HepG2 (cell line): ENCODE measurements around the gene TIAM2. TPM values are rescaled to one million over a fixed set of nuclear protein-coding genes. Genes with fewer than 3 reads are reported as not detected.

Source experiments
- ATAC-seq: fragments of 200-7000 bp; cut with Tn5 transposase; 3 replicates; pipeline ENCODE4 v1.9.1; 2020; ENCODE audit warnings: mild to moderate bottlenecking, moderate library complexity
- BruUV-seq: library from RNA; stranded (reverse); fragments of 400-500 nt; replicated peaks from 2 replicates; lab custom pipeline; 2021; lab: Mats Ljungman, UMichigan
- CTCF ChIA-PET: fragments of 300-600 bp; formaldehyde crosslinking; extraction: SDS; loops from one replicate; lab custom pipeline; 2021; ENCODE audit warnings: low total read pairs, inconsistent platforms, low intra/inter-chr PET ratio; lab: Yijun Ruan, JAX
- POLR2A ChIA-PET: fragments of 350-600 bp; sonication (Branson Sonifier 250); formaldehyde crosslinking; loops from one replicate; lab custom pipeline; 2020; ENCODE audit warnings: antibody characterized with exemption, inconsistent platforms; lab: Yijun Ruan, JAX
- DNase-seq: peaks from one replicate; pipeline ENCODE4 v3.0.0-alpha.2; 2015; ENCODE audit warnings: low spot score
- FAIRE-seq: peaks from 3 replicates; lab custom pipeline; 2011; peaks lifted over from hg19 to GRCh38; lab: Jason Lieb, UNC
- H2AFZ ChIP-seq: one replicate; pipeline ENCODE4 v1.6.1; 2011; ENCODE audit warnings: low read length, inconsistent platforms
- H3K27ac ChIP-seq: fragments of 300-600 bp; 3 replicates; pipeline ENCODE4 v1.8.0; 2011; ENCODE audit warnings: mixed run types, mild to moderate bottlenecking, mixed read lengths, low read length, inconsistent platforms; ENCODE audit not compliant: insufficient read depth; ENCODE audit errors: extremely low read length
- H3K27me3 ChIP-seq, 2 experiments: fragments of 200-600 bp in 1 of 2; 2 replicates in 1 of 2; 3 replicates in 1 of 2; pipeline versions ENCODE4 v1.6.0 to v1.8.0; 2011; ENCODE audit warnings: low read length in 2 of 2, mild to moderate bottlenecking in 2 of 2, moderate library complexity in 2 of 2, inconsistent platforms in 1 of 2; ENCODE audit not compliant: insufficient read depth in 2 of 2, control insufficient read depth in 1 of 2
- H3K36me3 ChIP-seq, 2 experiments: fragments of 200-600 bp in 1 of 2; replicated peaks in 1 of 2; 2 replicates in 1 of 2; 3 replicates in 1 of 2; pipeline versions ENCODE4 v1.5.1 to v1.8.0; 2011; ENCODE audit warnings: low read length in 2 of 2, inconsistent platforms in 1 of 2; ENCODE audit not compliant: insufficient read depth in 2 of 2, control insufficient read depth in 1 of 2
- H3K4me1 ChIP-seq: 2 replicates; pipeline ENCODE4 v1.5.1; 2012; ENCODE audit warnings: low read length, inconsistent platforms; ENCODE audit not compliant: insufficient read depth
- H3K4me2 ChIP-seq: 2 replicates; pipeline ENCODE4 v1.6.0; 2011; ENCODE audit warnings: low read depth, low read length, inconsistent platforms
- H3K4me3 ChIP-seq, 3 experiments: fragments of 200-600 bp in 1 of 3; sonication (generic), shearing (Covaris generic) in 1 of 3; replicated peaks in 1 of 3; 2 replicates each; pipeline ENCODE4 v1.5.1; 2011 to 2016; ENCODE audit warnings: low read length in 3 of 3, inconsistent platforms in 2 of 3, low read depth in 2 of 3, mild to moderate bottlenecking in 2 of 3, control low read depth in 1 of 3, mixed read lengths in 1 of 3; ENCODE audit not compliant: insufficient read depth in 1 of 3
- H3K79me2 ChIP-seq: one replicate; pipeline ENCODE4 v1.6.1; 2011; ENCODE audit warnings: low read length, inconsistent platforms; ENCODE audit not compliant: insufficient read depth
- H3K9ac ChIP-seq: 2 replicates; pipeline ENCODE4 v1.6.0; 2011; ENCODE audit warnings: mild to moderate bottlenecking, low read depth, low read length, inconsistent platforms; ENCODE audit not compliant: insufficient read depth
- H3K9me3 ChIP-seq: 2 replicates; pipeline ENCODE4 v1.5.1; 2012; ENCODE audit warnings: mild to moderate bottlenecking, low read length
- H4K20me1 ChIP-seq: 2 replicates; pipeline ENCODE4 v1.6.0; 2011; ENCODE audit warnings: inconsistent platforms, mild to moderate bottlenecking, low read length, moderate library complexity; ENCODE audit not compliant: insufficient read depth
- FOXP4 ChIP-seq: sonication (generic); formaldehyde crosslinking; IDR thresholded peaks from 2 replicates; pipeline ENCODE4 v1.4.0; 2020; ENCODE audit warnings: missing genetic modification reagents
- ZNF205 ChIP-seq: IDR thresholded peaks from 2 replicates; pipeline ENCODE4 v1.6.1; 2018; ENCODE audit warnings: missing biosample characterization, missing genetic modification reagents
- WGBS: methylation state at CpG from one replicate; pipeline ENCODE4 v1.1.6; 2017; ENCODE audit warnings: low lambda C conversion rate; 5-methylcytosine and 5-hydroxymethylcytosine counted together
- in situ Hi-C: cut with HindIII; loops from 2 replicates; pipeline ENCODE4 v1.10.0; 2017; ENCODE audit warnings: low pct_unique_long_range_greater_than_20kb; ENCODE audit not compliant: extremely low pct_ligation_motif_present
- intact Hi-C: fragments of 100-400 bp; cut with micrococcal nuclease; formaldehyde crosslinking; loops from one replicate; pipeline ENCODE4 v1.10.0; 2022; ENCODE audit not compliant: unreplicated experiment
- polyA plus RNA-seq, 8 experiments: library from polyadenylated mRNA; depleted of rRNA in 3 of 8; stranded (reverse) in 7 of 8; unstranded in 1 of 8; fragments of >200 nt; fragmentation: Illumina TruSeq in 4 of 8; extraction: Trizol in 4 of 8; gene quantifications; 2 replicates each; pipeline versions ENCODE4 v1.2.1 to v1.2.3, GENCODE V29; 2011 to 2016; ENCODE audit warnings: low read depth in 4 of 8, missing spikeins in 1 of 8, mixed read lengths in 1 of 8; ENCODE audit not compliant: insufficient read depth in 1 of 8
- total RNA-seq, 5 experiments: library from RNA; depleted of rRNA; stranded (reverse); fragments of >200 nt; fragmentation: Illumina TruSeq; extraction: Trizol; gene quantifications; 2 replicates each; pipeline ENCODE4 v1.2.3, GENCODE V29; 2016; ENCODE audit warnings: low read depth in 1 of 5
- TF ChIP-seq, protein P1 (sequence below): sonication (generic); formaldehyde crosslinking; IDR thresholded peaks from 2 replicates; pipeline ENCODE4 v1.4.0; 2020; ENCODE audit warnings: missing genetic modification reagents
- TF ChIP-seq, protein P2 (sequence below): sonication (generic); formaldehyde crosslinking; IDR thresholded peaks from 2 replicates; pipeline ENCODE4 v1.9.0; 2021; ENCODE audit warnings: missing genetic modification reagents, borderline replicate concordance

Gene TIAM2
- total and polyA plus RNA-seq, 2 of the 13 experiments (the other 11 are each of a cell fraction or from before 2014, with no cell fraction given) = 4.1 to 4.5 TPM

DNA sequence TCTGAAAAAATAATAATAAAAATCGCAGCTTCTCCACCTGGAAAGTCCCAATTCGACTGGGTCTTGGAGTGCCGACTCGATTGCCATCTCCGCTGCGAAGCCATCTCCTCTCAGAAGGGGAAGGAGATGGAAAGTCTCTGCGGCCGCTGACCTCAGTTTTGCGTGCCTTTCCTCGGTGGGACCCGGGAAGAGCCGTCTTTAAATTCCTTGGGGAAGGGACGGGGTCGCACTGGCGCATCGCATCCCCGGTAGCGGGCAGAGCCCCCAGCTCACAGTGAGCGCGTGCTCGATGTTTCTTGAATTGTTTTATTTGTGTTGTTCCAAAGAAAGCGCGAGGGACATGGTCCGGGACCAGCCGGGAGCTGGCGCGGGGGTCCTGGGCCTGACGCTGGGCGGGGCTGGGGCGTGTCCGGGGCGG lies 270 bp upstream of the TIAM2 start:
- Histone ChIP-seq H3K27ac (no peak overlapping the region), H3K4me2 (peak overlapping the region; percentile 84; the same call in 1 of the 2 replicates), H3K36me3 (no peaks in the 10 kb centered on the region), H3K4me3 (peak overlapping the region; percentile 63 to 80 (median 72); a peak in 4 of 6 replicates), H3K4me1 (peaks cover 32% of the 10 kb centered on the region), H3K9ac (no peak overlapping the region), H2AFZ (no peak overlapping the region), H3K27me3 (peaks cover 2 to 19% of the 10 kb centered on the region in 2 experiments; a peak in 3 of 5 replicates), H4K20me1 (no peaks in the 10 kb centered on the region), H3K79me2 (no peaks in the 10 kb centered on the region), H3K9me3 (no peaks in the 10 kb centered on the region)
- 71% methylated on average over 21 of the region's 32 CpGs for WGBS
- no peak for DNase-seq
- in situ Hi-C loops = no loop called here
- CTCF ChIA-PET = no interaction called here
- FAIRE-seq = no peak
- intact Hi-C loops = loop anchor here (2.0 kb wide), 2 partner anchors 34 to 66 kb away; no protein-coding TSS in a partner anchor
- TF ChIP-seq ZNF205 (CRISPR knock-in tag) (no peak), FOXP4 (CRISPR knock-in tag) (no peak)
- TF ChIP-seq, protein P1, sequence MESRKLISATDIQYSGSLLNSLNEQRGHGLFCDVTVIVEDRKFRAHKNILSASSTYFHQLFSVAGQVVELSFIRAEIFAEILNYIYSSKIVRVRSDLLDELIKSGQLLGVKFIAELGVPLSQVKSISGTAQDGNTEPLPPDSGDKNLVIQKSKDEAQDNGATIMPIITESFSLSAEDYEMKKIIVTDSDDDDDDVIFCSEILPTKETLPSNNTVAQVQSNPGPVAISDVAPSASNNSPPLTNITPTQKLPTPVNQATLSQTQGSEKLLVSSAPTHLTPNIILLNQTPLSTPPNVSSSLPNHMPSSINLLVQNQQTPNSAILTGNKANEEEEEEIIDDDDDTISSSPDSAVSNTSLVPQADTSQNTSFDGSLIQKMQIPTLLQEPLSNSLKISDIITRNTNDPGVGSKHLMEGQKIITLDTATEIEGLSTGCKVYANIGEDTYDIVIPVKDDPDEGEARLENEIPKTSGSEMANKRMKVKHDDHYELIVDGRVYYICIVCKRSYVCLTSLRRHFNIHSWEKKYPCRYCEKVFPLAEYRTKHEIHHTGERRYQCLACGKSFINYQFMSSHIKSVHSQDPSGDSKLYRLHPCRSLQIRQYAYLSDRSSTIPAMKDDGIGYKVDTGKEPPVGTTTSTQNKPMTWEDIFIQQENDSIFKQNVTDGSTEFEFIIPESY = 0 out of 2 replicates have a peak, but pooled peaks have one; percentile 11
- TF ChIP-seq, protein P2, sequence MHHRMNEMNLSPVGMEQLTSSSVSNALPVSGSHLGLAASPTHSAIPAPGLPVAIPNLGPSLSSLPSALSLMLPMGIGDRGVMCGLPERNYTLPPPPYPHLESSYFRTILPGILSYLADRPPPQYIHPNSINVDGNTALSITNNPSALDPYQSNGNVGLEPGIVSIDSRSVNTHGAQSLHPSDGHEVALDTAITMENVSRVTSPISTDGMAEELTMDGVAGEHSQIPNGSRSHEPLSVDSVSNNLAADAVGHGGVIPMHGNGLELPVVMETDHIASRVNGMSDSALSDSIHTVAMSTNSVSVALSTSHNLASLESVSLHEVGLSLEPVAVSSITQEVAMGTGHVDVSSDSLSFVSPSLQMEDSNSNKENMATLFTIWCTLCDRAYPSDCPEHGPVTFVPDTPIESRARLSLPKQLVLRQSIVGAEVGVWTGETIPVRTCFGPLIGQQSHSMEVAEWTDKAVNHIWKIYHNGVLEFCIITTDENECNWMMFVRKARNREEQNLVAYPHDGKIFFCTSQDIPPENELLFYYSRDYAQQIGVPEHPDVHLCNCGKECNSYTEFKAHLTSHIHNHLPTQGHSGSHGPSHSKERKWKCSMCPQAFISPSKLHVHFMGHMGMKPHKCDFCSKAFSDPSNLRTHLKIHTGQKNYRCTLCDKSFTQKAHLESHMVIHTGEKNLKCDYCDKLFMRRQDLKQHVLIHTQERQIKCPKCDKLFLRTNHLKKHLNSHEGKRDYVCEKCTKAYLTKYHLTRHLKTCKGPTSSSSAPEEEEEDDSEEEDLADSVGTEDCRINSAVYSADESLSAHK (CRISPR knock-in tag) = no peak
- no peak for ATAC-seq
- POLR2A ChIA-PET = no interaction called here
- no TSS peak for BruUV-seq
